GM18498 (cell line): ENCODE data around the gene SCNN1A.

Source experiments
- ATAC-seq: cut with Tn5 transposase; IDR thresholded peaks from one replicate; pipeline ENCODE4 v1.9.1; 2021; ENCODE audit warnings: mild to moderate bottlenecking, moderate library complexity; ENCODE audit not compliant: unreplicated experiment

The SCNN1A gene

DNA sequence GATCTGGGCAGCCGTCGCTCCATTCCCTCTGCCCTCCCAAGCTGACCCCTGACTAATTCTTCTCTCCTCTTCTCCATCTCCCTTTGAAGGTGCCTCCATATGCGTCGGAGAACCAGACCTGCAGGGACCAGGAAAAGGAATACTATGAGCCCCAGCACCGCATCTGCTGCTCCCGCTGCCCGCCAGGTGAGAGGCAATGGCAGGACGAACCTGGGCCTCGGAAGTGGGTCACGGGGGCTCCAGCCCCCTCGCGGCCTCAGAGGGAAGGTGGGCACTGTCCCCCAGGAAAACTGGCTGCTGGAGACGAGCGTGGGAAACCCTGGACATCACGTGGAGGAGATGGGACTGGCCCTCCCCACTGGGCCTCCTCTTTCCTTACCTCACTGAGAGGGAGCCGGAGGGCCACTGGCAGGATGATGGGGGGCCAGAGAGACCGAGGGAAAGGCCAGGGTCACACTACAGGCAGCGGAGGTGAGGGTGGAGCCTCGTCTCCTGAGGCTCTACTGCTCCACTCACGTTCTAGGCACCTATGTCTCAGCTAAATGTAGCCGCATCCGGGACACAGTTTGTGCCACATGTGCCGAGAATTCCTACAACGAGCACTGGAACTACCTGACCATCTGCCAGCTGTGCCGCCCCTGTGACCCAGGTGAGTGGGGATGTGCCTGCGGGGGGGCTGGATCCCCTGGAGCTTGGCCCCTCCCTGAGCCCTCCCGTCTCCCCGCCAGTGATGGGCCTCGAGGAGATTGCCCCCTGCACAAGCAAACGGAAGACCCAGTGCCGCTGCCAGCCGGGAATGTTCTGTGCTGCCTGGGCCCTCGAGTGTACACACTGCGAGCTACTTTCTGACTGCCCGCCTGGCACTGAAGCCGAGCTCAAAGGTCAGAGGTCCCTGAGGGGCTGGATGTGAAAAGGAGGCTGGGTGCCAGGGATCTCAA lies 9.4 kb upstream of the SCNN1A start:
- ATAC-seq = no peak

DNA sequence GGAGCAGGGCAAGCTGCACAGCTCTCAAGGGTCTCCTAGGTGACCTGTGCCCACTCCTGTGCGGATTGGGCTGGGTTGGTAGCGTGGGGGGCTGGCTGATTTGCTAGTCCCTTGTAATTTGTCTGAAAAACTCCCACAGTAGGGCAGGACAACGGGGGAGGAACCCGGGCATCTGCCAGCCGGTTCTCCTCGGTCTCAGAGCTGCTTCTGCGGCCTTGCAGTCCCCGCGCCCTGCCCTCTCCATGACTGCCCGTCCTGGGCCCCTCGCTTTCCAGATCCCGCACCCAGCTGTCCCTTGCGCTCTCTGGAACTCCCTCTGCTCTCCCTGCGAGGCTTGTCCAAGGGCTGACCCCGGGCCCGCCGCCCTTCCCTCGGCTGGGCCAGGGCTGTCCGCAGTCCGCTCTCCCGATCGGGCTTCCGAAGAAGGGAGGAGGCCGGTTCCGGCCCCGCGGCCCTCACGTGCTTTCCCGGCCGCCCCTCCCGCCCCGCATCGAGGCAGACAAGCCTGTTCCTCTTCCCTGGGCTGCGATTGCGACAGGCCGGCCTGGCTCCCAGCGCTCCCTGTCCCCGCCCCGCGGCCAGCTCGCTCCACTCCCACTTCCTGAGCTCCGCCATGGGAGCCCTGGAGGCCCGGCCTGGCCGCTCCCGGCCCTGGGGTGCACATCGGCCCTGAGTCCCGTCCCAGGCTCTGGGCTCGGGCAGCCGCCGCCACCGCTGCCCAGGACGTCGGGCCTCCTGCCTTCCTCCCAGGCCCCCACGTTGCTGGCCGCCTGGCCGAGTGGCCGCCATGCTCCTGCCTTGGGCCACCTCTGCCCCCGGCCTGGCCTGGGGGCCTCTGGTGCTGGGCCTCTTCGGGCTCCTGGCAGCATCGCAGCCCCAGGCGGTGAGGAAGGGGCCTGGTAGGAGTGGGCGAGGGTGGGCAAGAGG lies 8.5 kb upstream of the SCNN1A start, which contains the start of gene LTBR:
LTBR (plus strand) TSS at position 591 of the 927 bp plus-strand sequence; CDS start at position 788, 197 bp downstream.
- ATAC-seq = no peak

DNA sequence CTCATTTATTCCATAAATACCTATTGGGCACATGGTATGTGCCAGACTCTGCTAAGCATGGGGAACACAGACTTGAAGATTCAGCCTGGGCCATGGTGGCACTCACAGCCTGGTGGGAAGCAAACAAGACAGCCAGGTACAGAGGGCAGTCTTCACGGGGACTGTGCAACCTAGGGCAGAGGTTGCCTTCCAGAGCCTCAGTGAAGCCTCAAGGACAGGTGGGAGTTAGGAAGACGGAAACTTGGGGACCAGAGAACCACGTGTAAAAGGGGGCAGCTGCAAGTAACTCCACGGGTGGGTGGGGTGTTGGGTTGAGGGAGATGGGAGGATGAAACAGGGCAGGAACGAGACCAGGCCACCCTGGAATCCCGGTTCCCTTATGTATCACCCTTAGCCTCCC lies 7.6 kb upstream of the SCNN1A start:
- ATAC-seq = no peak

DNA sequence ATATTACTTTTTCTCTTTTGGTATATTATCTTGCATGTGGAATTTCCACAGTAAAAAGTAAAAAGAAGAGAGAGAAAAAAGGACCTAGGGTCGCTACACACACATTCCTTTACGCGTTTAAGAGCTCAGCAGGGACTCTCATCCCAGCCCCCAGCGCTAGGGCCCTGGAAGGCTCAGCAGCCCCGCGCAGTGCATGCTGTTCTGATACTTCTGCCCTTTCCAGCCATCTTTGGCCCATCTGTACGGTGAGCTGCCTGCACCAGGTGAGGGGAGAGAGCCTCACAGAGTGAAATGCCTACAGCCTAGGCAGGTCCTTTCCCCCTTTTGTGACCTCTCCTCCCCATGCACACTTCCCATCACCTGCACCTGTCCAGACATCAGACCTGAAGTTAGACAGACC lies 7.0 kb upstream of the SCNN1A start:
- ATAC-seq = no peak

DNA sequence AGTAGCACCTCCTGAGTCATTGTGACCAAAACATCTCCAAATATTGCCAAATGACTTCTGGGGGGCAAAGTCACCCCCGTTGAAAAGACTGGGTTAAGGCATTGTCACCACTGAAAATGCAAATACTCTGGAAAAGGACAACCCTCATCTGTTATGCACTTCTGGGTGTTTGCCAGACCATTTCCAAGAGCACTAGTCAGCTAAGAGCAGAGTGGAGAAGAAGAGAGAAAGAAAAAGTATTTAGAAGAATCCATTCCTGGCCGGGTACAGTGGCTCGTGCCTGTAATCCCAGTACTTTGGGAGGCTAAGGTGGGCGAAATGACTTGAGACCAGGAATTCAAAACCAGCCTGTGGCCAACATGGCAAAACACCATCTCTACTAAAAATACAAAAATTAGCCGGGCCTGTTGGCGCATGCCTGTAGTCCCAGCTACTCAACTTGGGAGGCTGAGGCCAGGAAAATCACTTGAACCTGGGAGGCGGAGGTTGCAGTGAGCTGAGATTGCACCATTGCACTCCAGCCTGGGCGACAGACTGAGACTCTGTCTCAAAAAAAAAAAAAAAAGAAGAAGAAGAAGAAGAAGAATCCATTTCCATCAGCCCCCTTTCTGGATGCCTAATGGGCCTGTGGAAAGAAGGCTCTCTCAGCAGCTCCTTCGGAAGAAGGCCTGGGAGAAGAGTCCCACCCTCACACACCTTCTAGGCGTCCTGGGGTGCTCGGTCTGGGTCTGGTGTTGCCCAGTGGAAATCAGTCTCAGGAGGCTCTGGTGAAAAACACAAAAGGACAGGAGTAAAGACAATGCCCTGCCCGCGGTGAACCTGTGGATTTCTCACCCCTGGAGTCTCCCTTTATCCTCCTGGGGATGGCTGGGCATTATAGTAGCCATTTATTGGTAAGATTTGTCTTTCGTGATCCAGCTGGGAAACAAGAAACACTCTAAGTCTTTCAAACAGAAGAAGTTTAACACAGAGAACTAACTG lies 5.1 kb upstream of the SCNN1A start:
- ATAC-seq = no peak

DNA sequence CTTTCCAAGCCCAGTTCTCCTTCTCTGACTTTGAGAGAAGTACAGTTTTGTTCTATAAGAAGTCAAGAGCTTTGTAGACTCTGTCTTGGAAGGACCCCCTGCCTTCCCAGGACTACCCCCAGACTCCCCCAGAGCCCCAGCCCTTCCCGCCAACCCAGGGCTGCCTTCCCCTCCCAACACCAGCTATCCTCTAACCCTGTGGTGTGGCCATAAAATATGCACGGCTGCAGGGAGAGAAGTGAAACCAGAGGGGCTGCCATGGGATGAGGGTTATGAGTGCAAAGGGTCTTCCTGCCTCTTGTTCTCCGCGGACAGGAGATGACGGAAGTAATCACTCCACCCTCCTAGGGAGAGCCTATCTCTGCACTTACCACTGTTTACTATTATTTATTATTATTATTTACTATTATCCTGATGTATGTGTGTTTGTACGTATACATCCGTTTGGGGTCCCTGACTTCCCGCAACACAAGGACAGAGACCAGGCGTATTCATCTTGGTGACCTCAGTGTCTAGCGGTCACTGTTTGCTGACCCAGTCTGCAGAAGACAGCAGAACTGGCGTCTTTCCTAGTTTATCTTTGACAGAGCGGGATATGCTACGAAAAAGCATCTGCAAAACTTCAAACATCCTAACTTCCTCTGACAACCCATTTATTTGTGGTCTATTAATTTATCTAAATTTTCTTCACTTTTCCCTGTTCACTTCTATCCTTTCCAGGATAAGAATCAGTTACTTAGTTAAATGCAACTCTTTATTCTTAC lies 3.5 kb upstream of the SCNN1A start:
- ATAC-seq = no peak

DNA sequence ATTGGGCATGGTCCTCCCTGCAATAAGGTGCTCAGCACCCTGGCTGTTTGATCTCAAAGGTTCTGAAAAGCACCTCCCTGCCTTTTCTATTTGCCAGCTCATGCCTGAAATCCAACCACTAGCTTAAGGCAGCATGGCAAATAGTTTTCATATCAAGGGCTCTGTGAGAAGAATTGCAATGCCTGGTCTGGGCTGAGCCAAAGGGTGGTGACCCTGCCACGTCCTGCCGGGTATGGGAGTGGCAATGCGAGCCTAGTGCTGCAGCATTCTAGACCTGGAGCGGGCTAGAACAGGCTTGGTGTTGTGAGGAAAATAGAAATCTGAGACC lies 2.3 kb upstream of the SCNN1A start:
- ATAC-seq = no peak

DNA sequence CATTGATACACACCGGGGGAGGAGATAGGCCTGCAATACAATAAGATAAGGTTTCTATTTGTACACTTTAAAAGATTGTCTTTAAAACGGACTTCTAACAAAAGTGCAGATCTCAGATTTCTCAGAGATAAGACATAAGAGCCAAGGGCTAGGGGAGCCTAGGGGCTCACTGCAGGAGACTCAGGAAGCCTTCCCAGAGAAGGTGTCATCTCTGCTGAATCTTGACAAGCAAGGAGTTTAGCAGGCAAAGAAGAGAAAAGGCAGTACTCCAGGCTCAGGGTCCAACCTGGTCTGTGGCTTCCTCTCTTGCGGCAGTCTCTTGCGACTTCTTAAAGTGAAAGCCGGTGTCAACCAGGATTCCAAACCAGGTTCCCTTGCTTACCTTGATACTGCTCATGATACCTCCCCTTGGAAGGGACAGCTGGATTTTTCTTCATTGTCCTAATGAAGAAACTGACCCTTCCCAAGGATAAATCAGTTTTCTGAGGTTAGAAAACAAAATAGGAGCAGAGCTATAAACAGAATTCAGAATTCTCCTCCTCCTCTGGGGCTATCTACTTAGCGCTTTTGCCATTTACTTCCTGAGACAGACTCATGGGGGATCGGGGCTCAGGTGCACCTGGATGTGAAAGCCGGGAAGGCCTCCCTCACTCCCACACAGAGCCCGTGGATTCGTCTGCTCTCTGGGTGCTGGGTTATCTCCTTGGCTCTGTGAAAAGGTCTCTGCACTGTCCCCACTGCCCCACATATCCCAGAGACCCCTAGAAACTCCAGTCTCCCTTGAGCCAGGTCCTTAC lies 1.7 kb upstream of the SCNN1A start:
- ATAC-seq = no peak

DNA sequence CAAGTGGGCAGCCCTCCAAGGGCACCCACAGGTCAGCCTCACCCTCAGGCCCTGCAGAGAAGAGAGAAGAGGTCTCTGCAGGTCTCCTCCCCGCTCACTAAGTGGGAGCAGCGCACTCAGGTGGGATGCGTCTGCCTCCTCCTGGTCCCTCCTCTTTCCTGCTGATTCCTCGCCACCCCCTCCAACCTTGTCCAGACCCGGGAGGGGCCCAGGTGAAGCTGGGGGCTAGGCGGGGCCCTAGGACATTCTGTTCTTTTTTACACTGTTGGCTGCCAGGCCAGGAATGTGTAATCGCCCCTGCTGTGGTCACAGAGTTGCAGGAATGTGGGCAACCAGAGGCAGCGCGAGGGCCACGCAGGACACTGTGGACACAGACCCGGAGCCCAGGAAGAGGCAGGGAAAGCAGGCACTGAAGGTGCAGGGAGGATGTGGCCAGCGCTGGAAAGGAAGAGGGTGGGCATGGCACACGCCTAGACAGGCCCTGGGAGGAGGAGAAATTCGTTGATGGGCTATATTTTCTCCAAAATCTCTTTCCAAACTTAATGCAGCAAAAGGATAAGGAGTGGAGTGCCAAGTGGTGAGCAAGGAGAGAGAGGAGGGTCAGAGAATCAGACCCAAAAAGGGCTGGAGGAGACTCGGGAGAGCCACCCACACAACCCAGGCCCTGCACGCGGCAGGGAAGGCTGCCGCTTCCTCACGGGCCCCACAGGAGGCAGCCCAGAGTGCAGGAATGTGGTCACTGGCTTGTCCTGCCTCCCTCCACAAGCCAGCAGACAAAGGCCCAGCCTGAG lies 911 bp upstream of the SCNN1A start:
- ATAC-seq = no peak

DNA sequence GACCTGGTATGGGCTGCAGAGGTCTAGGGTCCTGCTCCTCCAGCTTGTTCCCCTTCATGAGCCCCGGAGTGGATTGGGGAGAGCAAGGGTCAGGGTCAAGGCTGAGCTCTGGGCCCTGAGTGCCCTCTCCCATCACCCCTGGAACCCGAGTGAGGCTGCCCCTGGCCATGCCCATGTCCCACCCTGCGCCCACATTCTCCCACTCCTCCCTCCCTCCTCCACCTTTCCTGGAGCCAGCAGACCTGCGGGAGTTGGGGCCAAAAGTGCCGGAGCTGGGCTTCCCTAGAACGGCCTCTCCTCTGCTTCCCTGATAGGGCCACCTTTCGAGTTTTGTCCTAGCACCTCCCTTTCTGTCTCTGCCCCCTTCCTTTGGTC lies 590 bp downstream of the SCNN1A start:
- no peak for ATAC-seq

DNA sequence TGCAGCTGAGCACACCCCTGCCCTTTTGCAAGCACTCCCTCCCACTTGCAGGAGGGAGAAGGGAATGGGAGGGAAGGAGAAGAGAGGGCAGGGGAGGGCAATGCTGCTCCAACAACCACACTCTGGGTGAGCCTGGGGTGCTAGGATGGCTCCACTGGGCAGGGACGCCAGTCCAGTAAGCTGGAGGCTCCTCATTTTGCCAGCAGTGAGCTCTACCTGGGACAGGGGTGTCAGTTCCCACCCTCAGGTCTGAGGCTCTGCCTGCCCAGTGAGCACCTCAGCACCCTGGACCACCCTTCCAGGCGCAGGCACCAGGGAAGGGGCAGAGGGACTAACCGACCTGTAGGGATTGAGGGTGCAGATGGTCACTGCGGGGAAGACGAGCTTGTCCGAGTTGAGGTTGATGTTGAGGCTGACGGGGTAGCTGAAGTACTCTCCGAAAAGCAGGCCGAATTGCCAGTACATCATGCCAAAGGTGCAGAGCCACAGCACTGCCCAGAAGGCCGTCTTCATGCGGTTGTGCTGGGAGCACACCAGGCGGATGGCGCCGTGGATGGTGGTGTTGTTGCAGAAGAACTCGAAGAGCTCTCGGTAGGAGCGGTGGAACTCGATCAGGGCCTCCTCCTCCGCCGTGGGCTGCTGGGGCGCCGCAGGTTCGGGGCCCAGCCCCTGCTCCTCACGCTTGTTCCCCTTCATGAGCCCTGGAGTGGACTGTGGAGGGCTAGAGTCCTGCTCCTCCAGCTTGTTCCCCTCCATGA lies 1.2 kb downstream of the SCNN1A start:
- no peak for ATAC-seq

DNA sequence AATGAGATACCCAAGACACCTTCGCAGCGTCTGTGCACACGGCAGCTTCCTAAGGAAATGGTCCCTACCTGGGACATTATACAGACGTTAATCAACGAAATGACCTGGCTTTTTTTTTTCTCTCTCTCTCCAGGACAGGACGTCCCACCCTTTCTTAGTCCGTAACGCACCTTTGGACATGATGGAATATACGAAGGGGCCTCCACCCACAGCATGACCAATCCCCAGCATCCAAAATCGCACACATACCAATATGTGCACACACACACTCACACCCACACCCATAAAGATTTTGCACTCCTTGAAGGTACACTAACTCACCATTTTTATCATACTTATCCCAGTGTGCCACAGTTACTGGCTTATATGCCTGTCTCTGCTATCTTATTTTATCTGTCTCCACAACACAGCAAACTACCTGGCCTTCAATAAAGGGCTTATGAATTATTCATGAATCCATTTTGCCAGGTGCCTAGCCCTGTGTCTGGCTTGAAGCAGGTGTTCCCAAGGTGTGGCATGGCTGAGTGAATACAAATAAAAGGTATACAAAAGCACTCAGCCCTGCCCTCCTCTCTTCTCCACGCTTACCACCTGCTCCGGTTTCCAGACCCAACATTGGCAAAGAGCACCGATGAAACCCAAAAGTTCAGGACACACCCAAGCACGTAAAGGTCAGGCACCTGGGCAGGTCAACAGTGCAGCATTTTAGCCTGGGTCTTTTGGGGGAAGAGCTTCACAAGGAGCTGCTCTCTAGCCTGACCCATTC lies 2.2 kb downstream of the SCNN1A start:
- no peak for ATAC-seq

DNA sequence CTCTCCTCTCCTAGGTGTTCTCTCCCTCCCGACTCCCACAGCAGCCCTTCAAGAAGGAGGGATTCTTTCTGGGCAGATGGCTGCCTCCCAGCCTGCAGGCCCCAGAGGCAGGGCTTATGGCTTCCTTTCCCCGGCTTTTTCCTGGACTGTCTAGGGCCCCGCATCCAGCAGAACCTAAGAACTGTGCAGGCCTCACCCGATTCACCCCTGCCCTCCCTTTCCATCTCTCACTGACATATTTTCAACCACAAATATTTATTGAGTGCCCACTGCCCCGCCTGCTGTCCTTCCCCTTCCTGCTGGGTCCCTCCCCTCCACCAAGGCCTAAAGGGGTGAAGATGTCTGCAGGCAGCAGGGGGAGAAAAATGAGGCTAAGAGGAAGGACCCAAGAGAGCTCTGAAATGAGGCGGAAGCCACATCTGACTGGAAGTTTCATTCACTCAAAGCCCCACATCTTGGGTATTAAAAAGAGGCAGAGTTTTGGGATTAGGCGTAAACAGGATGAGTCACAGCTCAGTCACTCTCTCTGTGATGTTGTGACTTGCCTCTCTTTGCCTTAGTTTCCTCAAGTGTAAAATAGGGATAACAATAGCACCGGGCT lies 2.9 kb downstream of the SCNN1A start:
- ATAC-seq = no peak

DNA sequence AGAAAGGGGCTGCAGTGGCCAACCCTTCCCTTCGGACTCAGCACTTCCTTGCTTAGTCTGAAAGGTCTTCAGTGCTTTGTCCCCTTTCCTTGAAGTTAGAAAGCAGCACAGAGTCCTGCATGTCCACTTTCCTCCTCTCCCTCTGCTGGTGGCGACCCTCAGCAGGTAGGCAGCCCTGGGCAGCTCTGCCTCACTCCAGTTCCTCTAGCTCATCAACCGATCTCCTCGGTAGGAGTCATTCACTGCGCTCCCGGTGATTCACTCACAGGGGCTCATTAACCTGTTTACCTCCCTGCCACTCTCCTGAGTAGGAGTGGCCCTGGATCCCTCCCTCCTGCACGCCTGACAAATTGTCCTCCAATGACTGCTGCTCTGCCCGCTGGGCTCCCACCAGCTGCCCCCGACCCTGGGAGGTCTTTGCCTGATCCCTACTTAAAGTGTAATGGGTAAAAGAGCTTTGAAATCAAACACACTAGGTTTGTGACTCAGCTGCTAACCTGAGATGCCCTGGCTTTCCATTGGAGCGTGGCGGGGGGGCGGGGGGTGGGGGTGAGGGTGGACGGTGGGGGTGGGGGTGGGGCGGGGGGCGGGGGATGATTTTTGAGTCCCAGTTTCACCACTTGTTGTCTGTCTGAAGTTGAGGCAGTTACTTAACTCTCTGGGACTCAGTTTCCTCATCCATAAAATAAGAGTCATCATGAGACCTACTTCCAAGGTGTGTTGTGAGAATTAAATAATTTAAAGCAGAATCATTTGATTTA lies 4.2 kb downstream of the SCNN1A start:
- ATAC-seq = no peak

DNA sequence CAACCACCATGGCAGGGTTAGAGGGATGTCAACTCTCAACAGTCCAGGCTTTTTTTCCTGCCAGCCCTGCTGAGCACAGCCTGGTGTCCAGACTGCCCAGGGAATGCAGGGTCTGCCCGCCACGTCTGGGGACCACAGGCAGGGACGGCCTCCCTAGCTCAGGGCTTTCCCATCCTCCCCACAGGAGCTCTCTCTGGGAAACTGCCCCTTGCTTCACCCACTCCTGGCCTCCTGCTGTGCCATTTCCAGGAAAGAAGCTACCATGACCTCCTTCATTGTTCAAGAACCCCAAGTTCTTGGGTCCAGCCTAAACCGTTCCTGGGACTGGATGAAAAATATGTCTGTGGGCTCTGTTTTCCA lies 4.8 kb downstream of the SCNN1A start:
- no peak for ATAC-seq
